Stomach (tissue), 4 donors: ENCODE data around the gene LINGO4.

Experiments
- CTCF ChIP-seq, 7 experiments: fragments of 450-650 bp in 4 of 7; fragments of 200-600 bp in 3 of 7; sonication (generic) in 3 of 7; IDR thresholded peaks; one replicate each; pipeline ENCODE4 v1.5.1; 2016 to 2019; ENCODE audit warnings: antibody characterized with exemption in 7 of 7, control low read depth in 2 of 7, mild to moderate bottlenecking in 1 of 7
- POLR2AphosphoS5 ChIP-seq, 3 donors: sonication (generic); formaldehyde crosslinking; IDR thresholded peaks; one replicate each; pipeline ENCODE4 v1.6.1; 2016; ENCODE audit warnings: antibody characterized with exemption in 3 of 3

GRCh38 chr1:151825751-151826660 lies 20.8 kb upstream of the LINGO4 start:
- TF ChIP-seq POLR2AphosphoS5 (IDR thresholded peaks at IDR 0.05) = no peak
- TF ChIP-seq CTCF (IDR thresholded peaks at IDR 0.05) = no peak
